H1 (cell line): ENCODE data around the gene ADNP. TPM values are rescaled to one million over a fixed set of nuclear protein-coding genes. Genes with fewer than 3 reads are reported as not detected.

Source experiments
- BACH1 ChIP-seq: IDR thresholded peaks from 2 replicates; pipeline ENCODE4 v1.6.1; 2012; ENCODE audit warnings: low read length, improper control_type of control experiment
- BCL11A ChIP-seq, 2 experiments: IDR thresholded peaks; one replicate each; pipeline ENCODE4 v1.6.1; 2011; ENCODE audit warnings: low read depth in 2 of 2, low read length in 2 of 2, mild to moderate bottlenecking in 2 of 2
- BRCA1 ChIP-seq: IDR thresholded peaks from 2 replicates; pipeline ENCODE4 v1.6.1; 2012; ENCODE audit warnings: low read depth, low read length, improper control_type of control experiment
- CHD7 ChIP-seq: fragments of 300-600 bp; sonication (generic); IDR thresholded peaks from 2 replicates; pipeline ENCODE4 v1.7.1; 2012; ENCODE audit warnings: low read length, moderate library complexity, mild to moderate bottlenecking, inconsistent platforms; ENCODE audit not compliant: insufficient replicate concordance
- E2F6 ChIP-seq: IDR thresholded peaks from 2 replicates; pipeline ENCODE4 v1.6.1; 2012; ENCODE audit warnings: inconsistent platforms
- SP4 ChIP-seq: IDR thresholded peaks from 2 replicates; pipeline ENCODE4 v1.6.1; 2012; ENCODE audit warnings: low read length, inconsistent platforms
- TAF7 ChIP-seq: optimal IDR thresholded peaks from 2 replicates; pipeline ENCODE3; 2011; ENCODE audit warnings: low read depth, mild to moderate bottlenecking, inconsistent platforms, low read length, moderate library complexity, borderline replicate concordance
- ZNF274 ChIP-seq: IDR thresholded peaks from 2 replicates; pipeline ENCODE4 v1.7.0; 2012; ENCODE audit warnings: low read length, borderline replicate concordance; ENCODE audit errors: extremely low read depth
- polyA plus RNA-seq, 7 experiments: library from polyadenylated mRNA; depleted of rRNA in 3 of 7; stranded (reverse) in 5 of 7; unstranded in 2 of 7; fragments of >200 nt in 5 of 7; fragments of 200-250 nt in 2 of 7; gene quantifications; 1 replicate in 5 of 7; 2 replicates in 1 of 7; 4 replicates in 1 of 7; pipeline versions ENCODE4 v1.2.1 to v1.2.3, GENCODE V29; 2011 to 2013; ENCODE audit warnings: missing spikeins in 2 of 7, mixed read lengths in 2 of 7
- total RNA-seq: library from RNA; stranded (reverse); fragmentation: NEBNext Ultra II Directional; extraction: Animal tissue kit (Norgen Biotek cat#: 25700); gene quantifications from 2 replicates; pipeline ENCODE4 v1.2.1, GENCODE V29; 2021

ADNP gene
- total and polyA plus RNA-seq, 2 of the 8 experiments (the other 6 are each of a cell fraction or from before 2014, with no cell fraction given) = 31.6 to 123 TPM

GRCh38 chr20:50843331-50844276, 87.6 kb downstream of the ADNP start (continued):
- TF ChIP-seq CHD7 (no peak), TAF7 (no peak), BACH1 (no peak), BRCA1 (no peak), BCL11A (IDR thresholded peaks at IDR 0.05; ENCODE audit: low read depth in 2 of 2, low read length in 2 of 2) (no peak), SP4 (no peak), ZNF274 (no peak), E2F6 (no peak)
